Measurements from ENCODE around the gene SLC23A2.
"Not testable (repeated sequence)": the region's sequence is repeated elsewhere in the genome, so short reads cannot be mapped to it uniquely, and the experiment has no call there.

The SLC23A2 gene

DNA sequence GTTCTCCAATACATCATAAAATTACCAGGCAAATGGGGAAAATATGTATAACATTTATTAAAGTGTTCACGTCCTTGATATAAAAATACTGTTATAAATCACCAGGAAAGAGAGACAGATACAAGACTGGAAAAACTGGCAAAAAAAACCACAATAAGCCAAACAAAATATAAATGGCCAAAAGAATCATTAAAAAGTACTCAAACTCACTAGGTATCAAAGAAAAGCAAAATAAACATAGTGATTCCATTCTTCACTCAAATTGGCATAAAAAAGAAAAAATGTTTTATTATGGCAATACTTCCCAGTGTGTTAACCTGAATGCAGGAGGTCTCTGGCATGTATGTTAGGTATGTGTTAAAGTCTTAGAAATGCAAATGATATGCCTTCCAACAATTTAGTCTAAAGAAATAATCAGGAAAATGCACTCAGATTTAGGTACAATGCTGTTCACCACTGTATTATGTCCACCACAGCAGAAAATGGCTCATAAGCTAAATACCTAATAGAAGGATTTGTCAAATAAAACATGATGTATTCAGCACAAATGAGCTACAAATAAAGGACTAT is 21.4 kb downstream of the SLC23A2 start:
- H3K27me3 ChIP-seq (ENCODE audit: low read depth, low read length): no peaks in the 10 kb centered on the region
- no peak overlapping the region for H3K27ac ChIP-seq (ENCODE audit: low read length)
- H3K36me3 ChIP-seq (ENCODE audit: control insufficient read depth in 1 of 2, insufficient read depth in 2 of 2, low read length in 2 of 2): no peaks in the 10 kb centered on the region
- no peak overlapping the region for H3K4me3 ChIP-seq (ENCODE audit: low read depth in 1 of 2, low read length in 2 of 2)
- H3K4me1 ChIP-seq (ENCODE audit: control insufficient read depth in 1 of 2, insufficient read depth in 2 of 2, low read length in 2 of 2): peaks cover 0 to 10% of the 10 kb centered on the region in 2 donors
- H3K9me3 ChIP-seq (ENCODE audit: control insufficient read depth in 1 of 2, low read length in 2 of 2): no peaks in the 10 kb centered on the region

DNA sequence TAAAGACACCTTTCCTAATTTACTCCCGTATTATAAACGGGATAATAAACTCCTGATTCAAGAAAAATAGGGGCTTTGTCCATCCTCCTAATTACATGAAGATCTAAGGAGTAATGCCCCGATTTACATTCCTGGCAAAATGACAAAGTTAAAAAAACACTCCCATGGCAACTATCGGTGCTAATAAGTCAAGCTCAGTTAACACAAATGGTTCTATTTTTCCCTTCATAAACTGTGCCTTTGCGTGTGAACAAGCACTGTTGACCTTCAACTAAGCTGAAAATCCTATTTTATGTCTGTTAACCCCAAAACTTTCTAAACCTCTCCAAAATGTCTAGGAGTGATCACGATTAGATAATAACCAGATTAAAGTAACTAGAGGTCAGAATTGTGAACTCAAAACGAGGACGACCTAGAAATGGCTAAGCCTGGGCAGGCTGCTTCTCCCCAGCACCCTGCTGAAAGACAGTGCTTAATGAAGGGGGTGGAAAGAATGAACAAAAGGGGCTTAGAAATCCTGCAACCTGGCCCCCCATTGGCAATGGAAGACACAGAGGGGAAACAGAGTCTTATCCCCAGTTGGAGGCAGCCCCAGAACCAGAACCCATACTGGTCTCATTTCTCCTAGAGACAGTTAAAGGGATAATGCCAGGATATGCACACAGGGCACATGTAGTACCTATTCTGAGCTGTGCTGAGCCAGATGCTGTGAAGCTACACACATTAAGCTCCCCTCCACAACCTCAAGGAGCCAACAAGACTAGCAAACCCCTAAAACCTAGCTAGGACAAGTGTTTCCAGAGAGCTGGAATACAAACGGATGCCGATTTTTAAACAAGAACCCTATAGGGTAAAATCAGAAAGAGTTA is 23.0 kb downstream of the SLC23A2 start:
- H3K27ac ChIP-seq (ENCODE audit: low read length): no peak overlapping the region
- H3K36me3 ChIP-seq (ENCODE audit: control insufficient read depth in 1 of 2, insufficient read depth in 2 of 2, low read length in 2 of 2): peaks cover 0 to 2% of the 10 kb centered on the region in 2 donors
- H3K27me3 ChIP-seq (ENCODE audit: low read depth, low read length): no peaks in the 10 kb centered on the region
- peaks cover 0 to 10% of the 10 kb centered on the region in 2 donors for H3K4me1 ChIP-seq (ENCODE audit: control insufficient read depth in 1 of 2, insufficient read depth in 2 of 2, low read length in 2 of 2)
- H3K9me3 ChIP-seq (ENCODE audit: control insufficient read depth in 1 of 2, low read length in 2 of 2): no peaks in the 10 kb centered on the region
- no peak overlapping the region for H3K4me3 ChIP-seq (ENCODE audit: low read depth in 1 of 2, low read length in 2 of 2)

DNA sequence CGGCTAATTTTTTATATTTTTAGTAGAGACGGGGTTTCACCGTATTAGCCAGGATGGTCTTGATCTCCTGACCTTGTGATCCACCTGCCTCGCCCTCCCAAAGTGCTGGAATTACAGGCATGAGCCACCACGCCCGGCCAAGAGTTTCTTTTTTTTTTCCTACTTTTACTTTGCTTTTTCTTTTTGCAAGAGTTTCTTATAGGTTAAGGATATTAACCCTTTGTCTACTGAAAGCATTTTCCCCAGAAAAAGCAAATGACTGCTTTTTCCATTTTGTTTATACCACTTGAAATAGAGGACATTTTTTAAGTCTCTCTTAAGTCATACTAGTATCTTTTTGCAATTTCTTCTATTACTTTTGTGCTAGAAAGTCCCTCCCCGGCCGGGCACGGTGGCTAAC is 25.3 kb downstream of the SLC23A2 start:
- not testable (repeated sequence) for H3K27ac ChIP-seq (ENCODE audit: low read length); H3K36me3 ChIP-seq (ENCODE audit: control insufficient read depth in 1 of 2, insufficient read depth in 2 of 2, low read length in 2 of 2); H3K4me3 ChIP-seq (ENCODE audit: low read depth in 1 of 2, low read length in 2 of 2); H3K27me3 ChIP-seq (ENCODE audit: low read depth, low read length); H3K9me3 ChIP-seq (ENCODE audit: control insufficient read depth in 1 of 2, low read length in 2 of 2)
- peaks cover 0 to 10% of the 10 kb centered on the region in 2 donors for H3K4me1 ChIP-seq (ENCODE audit: control insufficient read depth in 1 of 2, insufficient read depth in 2 of 2, low read length in 2 of 2)

DNA sequence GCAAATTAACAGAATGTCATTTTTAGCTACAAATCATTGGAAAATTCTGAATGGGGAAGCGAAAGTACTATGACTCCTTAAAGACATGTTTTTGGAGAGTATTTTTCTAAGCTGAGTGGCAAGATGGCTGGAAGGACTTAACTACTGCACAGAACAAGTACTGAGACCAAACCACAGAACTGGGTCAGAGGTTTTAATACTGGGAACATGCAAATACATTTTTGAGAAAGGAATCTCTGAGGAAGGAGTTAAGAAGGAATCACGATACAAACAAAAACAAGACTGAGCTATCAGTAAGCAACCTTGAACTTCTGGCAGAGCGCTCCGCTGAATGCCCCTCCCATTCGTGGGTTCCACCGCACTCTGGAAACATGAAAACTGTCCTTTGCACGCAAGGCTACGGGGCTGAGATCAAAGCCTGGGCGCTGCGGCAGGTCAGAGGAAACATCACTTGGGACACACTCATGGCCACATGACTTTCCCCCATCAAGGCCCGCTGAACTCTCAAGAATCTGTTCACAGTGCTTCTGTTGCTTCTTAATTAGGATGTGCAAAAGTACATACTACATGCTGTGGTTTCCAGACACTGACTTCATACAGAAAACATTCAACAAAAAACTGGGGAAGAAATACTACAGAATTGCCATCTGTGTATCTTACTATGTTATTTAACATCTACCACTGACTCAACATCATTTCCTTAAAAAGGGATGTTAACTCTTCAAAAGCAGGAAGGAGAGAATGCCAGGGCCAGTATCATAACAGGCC is 27.8 kb downstream of the SLC23A2 start:
- peak overlapping the region; percentile 32 for H3K27ac ChIP-seq (ENCODE audit: low read length)
- H3K36me3 ChIP-seq (ENCODE audit: control insufficient read depth in 1 of 2, insufficient read depth in 2 of 2, low read length in 2 of 2): peaks cover 5 to 22% of the 10 kb centered on the region in 2 donors
- no peaks in the 10 kb centered on the region for H3K27me3 ChIP-seq (ENCODE audit: low read depth, low read length)
- H3K4me1 ChIP-seq (ENCODE audit: control insufficient read depth in 1 of 2, insufficient read depth in 2 of 2, low read length in 2 of 2): peaks cover 0 to 8% of the 10 kb centered on the region in 2 donors
- peak overlapping the region; percentile 5 to 34 for H3K4me3 ChIP-seq (ENCODE audit: low read depth in 1 of 2, low read length in 2 of 2)
- no peaks in the 10 kb centered on the region for H3K9me3 ChIP-seq (ENCODE audit: control insufficient read depth in 1 of 2, low read length in 2 of 2)

DNA sequence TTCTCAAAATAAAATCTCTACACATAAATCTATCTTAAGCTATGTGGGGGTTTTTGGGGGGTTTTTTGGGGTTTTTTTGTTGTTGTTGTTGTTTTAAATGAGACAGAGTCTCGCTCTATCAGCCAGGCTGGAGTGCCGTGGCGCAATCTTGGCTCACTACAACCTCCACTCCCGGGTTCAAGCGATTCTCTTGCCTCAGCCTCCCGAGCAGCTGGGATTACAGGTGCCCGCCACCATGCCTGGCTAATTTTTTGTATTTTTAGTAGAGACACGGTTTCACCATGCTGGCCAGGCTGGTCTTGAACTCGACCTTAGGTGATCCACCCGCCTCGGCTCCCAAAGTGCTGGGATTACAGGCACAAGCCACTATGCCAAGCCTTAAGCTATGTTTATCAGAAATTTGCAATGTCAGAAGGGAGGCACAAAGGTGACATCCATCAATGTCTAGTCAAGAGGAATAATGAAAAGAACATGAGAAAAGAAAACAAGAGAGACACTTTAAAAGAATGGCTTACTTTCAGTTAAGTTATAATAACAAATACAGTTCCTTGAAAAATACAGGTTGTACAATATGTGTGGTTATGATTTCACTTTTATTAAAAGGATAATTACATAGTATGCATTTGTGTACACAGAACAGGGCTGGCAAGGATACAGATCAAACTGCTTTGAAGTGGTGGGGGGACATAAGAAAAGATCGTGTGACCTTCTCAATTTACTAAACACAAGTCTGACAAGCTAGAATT is 28.6 kb downstream of the SLC23A2 start:
- peak overlapping the region in 1 of 2 donors; percentile 5 for H3K4me3 ChIP-seq (ENCODE audit: low read depth in 1 of 2, low read length in 2 of 2)
- H3K9me3 ChIP-seq (ENCODE audit: control insufficient read depth in 1 of 2, low read length in 2 of 2): no peaks in the 10 kb centered on the region
- no peak overlapping the region for H3K27ac ChIP-seq (ENCODE audit: low read length)
- no peaks in the 10 kb centered on the region for H3K27me3 ChIP-seq (ENCODE audit: low read depth, low read length)
- peaks cover 0 to 2% of the 10 kb centered on the region in 2 donors for H3K4me1 ChIP-seq (ENCODE audit: control insufficient read depth in 1 of 2, insufficient read depth in 2 of 2, low read length in 2 of 2)
- H3K36me3 ChIP-seq (ENCODE audit: control insufficient read depth in 1 of 2, insufficient read depth in 2 of 2, low read length in 2 of 2): peaks cover 11 to 29% of the 10 kb centered on the region in 2 donors

DNA sequence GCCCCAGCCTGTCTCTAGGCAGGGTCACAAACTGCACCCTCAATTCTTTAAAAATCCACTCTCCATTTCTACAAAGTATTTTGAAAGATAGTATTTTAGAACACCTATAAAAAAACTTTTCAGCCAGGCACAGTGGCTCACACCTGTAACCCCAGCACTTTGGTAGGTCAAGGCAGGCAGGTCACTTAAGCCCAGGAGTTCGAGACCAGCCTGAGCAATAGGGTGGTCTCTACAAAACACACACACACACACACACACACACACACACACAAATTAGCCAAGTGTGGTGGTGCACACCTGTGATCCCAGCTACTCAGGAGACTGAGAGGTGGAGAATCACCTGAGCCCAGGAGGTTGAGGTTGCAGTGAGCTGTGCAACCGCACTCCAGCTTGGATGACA is 30.2 kb downstream of the SLC23A2 start:
- Histone ChIP-seq H3K27me3 (ENCODE audit: low read depth, low read length) (no peaks in the 10 kb centered on the region), H3K9me3 (ENCODE audit: control insufficient read depth in 1 of 2, low read length in 2 of 2) (no peaks in the 10 kb centered on the region), H3K4me3 (ENCODE audit: low read depth in 1 of 2, low read length in 2 of 2) (no peak overlapping the region), H3K4me1 (ENCODE audit: control insufficient read depth in 1 of 2, insufficient read depth in 2 of 2, low read length in 2 of 2) (no peaks in the 10 kb centered on the region), H3K36me3 (ENCODE audit: control insufficient read depth in 1 of 2, insufficient read depth in 2 of 2, low read length in 2 of 2) (peaks cover 11 to 29% of the 10 kb centered on the region in 2 donors), H3K27ac (ENCODE audit: low read length) (no peak overlapping the region)

DNA sequence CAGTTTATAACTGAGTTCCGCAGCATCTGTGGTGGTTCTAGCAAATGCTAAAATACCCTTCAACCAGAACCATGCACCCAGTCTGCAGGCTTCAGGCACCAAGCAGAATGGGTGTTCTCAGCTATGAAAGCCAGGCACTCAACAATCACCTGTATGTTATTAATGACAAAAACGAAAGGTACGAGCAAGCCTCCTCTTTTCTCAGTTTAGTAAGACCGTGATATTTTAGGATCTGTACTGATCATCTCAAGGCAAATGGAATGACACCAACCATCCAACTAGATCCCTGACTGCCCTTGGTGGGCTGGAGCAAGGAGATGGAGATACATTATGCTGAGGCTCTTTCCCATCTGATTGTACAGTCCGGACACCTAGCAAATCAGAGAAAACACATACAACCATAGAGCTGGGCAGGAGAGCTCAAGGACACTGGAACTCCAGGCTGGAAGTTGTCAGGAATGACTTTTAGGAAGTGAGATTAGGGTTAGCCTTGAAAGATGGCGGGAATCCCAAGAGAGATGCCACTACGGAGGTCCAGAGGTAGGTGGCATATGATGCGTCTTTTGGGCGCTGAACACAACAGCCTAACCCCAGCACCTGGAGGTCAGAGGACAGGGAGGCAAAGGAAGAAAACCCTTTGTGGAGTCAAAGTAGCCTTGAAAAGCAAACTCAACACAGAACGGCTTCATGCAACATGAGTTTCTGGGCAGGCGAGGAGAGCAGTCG is 33.4 kb downstream of the SLC23A2 start:
- Histone ChIP-seq H3K27me3 (ENCODE audit: low read depth, low read length) (no peaks in the 10 kb centered on the region), H3K27ac (ENCODE audit: low read length) (no peak overlapping the region), H3K4me1 (ENCODE audit: control insufficient read depth in 1 of 2, insufficient read depth in 2 of 2, low read length in 2 of 2) (no peaks in the 10 kb centered on the region), H3K4me3 (ENCODE audit: low read depth in 1 of 2, low read length in 2 of 2) (no peak overlapping the region), H3K9me3 (ENCODE audit: control insufficient read depth in 1 of 2, low read length in 2 of 2) (no peaks in the 10 kb centered on the region), H3K36me3 (ENCODE audit: control insufficient read depth in 1 of 2, insufficient read depth in 2 of 2, low read length in 2 of 2) (peaks cover 11 to 25% of the 10 kb centered on the region in 2 donors)

DNA sequence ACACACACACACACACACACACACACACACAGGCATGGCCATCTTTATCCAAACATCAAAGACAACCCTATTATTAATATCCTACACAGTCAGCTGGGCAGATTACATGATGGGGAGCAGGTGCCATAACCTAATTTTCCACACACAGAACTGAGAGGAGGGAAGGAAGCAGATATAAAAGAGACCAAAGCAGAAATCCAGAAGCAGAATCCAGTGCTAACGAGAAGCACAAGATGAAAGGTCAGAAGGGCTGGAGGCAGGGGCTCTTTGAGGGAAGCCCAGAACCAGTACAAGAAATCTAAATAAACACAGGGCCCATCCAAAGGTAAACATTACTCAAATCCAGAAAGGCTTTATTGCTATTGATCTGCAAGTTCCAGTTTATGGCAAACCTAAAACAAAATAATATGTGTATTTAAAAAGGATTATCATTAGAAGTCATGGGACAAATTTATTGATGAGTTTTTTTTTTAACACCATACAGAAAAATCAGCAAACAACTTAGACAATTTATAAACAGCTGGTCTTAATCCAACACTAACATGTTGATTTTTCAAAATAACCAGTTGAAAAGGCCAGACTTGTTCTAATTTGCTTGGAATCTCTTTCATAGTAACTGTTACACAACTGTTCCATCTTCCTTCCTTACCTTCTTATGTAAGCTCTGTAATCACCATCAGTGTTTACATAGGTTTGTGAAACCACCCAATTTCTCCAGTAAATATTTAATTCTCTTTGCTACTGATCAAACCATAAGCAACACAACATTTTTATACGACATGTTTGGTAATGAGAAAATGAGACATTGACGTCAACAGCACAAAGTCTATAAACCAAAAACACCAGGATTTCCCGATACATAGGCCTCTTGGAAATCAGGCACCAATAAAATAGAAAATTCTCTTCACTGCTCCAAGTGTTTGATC is 34.2 kb downstream of the SLC23A2 start:
- Histone ChIP-seq H3K4me3 (ENCODE audit: low read depth in 1 of 2, low read length in 2 of 2) (no peak overlapping the region), H3K9me3 (ENCODE audit: control insufficient read depth in 1 of 2, low read length in 2 of 2) (no peaks in the 10 kb centered on the region), H3K27me3 (ENCODE audit: low read depth, low read length) (no peaks in the 10 kb centered on the region), H3K36me3 (ENCODE audit: control insufficient read depth in 1 of 2, insufficient read depth in 2 of 2, low read length in 2 of 2) (peaks cover 11 to 25% of the 10 kb centered on the region in 2 donors), H3K4me1 (ENCODE audit: control insufficient read depth in 1 of 2, insufficient read depth in 2 of 2, low read length in 2 of 2) (peaks cover 0 to 4% of the 10 kb centered on the region in 2 donors), H3K27ac (ENCODE audit: low read length) (peak overlapping the region; percentile 5)

DNA sequence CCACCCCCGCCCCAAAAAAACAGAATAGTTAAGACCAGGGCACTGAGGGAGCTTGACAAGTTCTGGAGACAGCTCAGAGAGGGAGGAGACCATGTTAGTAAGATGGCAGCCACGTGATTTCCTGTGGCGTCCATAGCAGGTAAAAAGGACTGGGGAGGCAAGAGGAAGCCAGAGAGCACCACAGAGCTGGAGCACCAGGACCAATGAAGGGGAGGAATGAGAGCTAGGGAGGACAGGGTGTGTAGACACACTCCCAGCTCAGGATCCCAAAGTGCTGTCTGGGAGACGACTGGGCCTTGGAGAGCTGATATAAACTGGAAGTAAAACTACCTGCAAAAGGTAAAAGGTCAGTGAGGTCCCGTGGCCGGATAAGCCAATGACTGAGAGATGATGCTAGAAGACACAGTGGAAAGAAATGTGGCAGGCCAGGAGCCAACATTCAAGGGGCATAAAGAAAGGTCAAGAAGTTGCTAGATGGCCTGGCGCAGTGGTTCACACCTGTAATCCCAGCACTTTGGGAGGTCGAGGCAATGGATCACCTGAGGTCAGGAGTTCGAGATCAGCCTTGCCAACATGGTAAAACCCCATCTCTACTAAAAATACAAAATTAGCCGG is 39.0 kb downstream of the SLC23A2 start:
- H3K36me3 ChIP-seq (ENCODE audit: control insufficient read depth in 1 of 2, insufficient read depth in 2 of 2, low read length in 2 of 2): no peaks in the 10 kb centered on the region
- H3K27ac ChIP-seq (ENCODE audit: low read length): no peak overlapping the region
- no peaks in the 10 kb centered on the region for H3K27me3 ChIP-seq (ENCODE audit: low read depth, low read length)
- peaks cover 0 to 4% of the 10 kb centered on the region in 2 donors for H3K4me1 ChIP-seq (ENCODE audit: control insufficient read depth in 1 of 2, insufficient read depth in 2 of 2, low read length in 2 of 2)
- H3K9me3 ChIP-seq (ENCODE audit: control insufficient read depth in 1 of 2, low read length in 2 of 2): no peaks in the 10 kb centered on the region
- no peak overlapping the region for H3K4me3 ChIP-seq (ENCODE audit: low read depth in 1 of 2, low read length in 2 of 2)

All from muscle layer of duodenum (tissue), 2 donors.